22Rv1 (cell line): ENCODE measurements around the gene DNAAF8.

Experiments
- CTCF ChIP-seq: fragments of 450-650 bp; IDR thresholded peaks from 2 replicates; pipeline ENCODE4 v1.5.1; 2017; ENCODE audit warnings: mild to moderate bottlenecking
- ZFX ChIP-seq: fragments of 450-650 bp; IDR thresholded peaks from 2 replicates; pipeline ENCODE4 v1.6.1; 2017; ENCODE audit warnings: antibody characterized with exemption, borderline replicate concordance

- TF ChIP-seq CTCF (no peak), ZFX (no peak)
These were observed 49.0 kb upstream of the DNAAF8 start for GRCh38 chr16:4685292-4685691.
